Breast epithelium (tissue), 3 donors: ENCODE data around the gene ACVR2A.

Source experiments
- POLR2A ChIP-seq: fragments of 450-650 bp; IDR thresholded peaks from one replicate; pipeline ENCODE4 v1.6.1; 2016; ENCODE audit warnings: antibody characterized with exemption, mild to moderate bottlenecking, moderate library complexity
- POLR2AphosphoS5 ChIP-seq, 3 donors: sonication (generic); formaldehyde crosslinking; IDR thresholded peaks; one replicate each; pipeline ENCODE4 v1.6.1; 2017; ENCODE audit warnings: antibody characterized with exemption in 3 of 3
- TF ChIP-seq, protein P1 (sequence below), 3 donors: fragments of 450-650 bp; IDR thresholded peaks; one replicate each; pipeline ENCODE4 v1.5.1; 2016 to 2017; ENCODE audit warnings: antibody characterized with exemption in 3 of 3, mild to moderate bottlenecking in 3 of 3, moderate library complexity in 3 of 3

DNA sequence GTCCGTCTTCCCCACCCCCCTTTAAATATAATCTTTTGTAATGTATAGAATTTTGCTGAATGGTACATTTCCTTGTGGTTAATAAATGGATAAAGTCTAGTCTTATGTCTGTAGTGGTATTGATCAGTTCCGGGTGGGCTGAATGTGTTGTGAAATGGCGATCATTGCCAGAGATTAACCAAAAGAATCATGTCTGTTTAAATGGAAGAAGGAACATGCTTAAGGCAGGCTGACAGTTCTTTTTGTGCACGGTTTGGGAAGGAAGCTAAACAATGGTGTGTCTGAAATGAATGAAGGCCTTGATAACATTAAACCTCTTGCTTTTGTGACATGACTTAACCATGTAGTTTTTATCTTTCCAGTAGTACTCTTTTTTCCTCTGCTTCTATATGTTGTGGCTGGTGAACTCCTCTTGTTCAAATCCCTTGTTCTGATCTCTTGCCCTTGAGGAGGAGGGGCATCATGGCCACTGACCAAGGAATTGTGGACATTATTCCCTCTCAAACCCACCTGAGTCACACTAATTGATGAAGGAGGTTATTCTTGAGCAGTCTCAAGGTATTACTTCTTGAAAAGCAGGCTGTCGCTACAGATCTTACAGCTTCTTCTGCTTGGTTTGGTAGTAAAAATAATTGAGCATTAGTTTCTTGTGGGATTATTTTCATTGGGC is 1.7 kb downstream of the ACVR2A start:
- TF ChIP-seq POLR2AphosphoS5 (IDR thresholded peaks at IDR 0.05), result no peak
- TF ChIP-seq, protein P1, sequence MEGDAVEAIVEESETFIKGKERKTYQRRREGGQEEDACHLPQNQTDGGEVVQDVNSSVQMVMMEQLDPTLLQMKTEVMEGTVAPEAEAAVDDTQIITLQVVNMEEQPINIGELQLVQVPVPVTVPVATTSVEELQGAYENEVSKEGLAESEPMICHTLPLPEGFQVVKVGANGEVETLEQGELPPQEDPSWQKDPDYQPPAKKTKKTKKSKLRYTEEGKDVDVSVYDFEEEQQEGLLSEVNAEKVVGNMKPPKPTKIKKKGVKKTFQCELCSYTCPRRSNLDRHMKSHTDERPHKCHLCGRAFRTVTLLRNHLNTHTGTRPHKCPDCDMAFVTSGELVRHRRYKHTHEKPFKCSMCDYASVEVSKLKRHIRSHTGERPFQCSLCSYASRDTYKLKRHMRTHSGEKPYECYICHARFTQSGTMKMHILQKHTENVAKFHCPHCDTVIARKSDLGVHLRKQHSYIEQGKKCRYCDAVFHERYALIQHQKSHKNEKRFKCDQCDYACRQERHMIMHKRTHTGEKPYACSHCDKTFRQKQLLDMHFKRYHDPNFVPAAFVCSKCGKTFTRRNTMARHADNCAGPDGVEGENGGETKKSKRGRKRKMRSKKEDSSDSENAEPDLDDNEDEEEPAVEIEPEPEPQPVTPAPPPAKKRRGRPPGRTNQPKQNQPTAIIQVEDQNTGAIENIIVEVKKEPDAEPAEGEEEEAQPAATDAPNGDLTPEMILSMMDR (IDR thresholded peaks at IDR 0.05), result no peak
- no peak for TF ChIP-seq POLR2A
